GM12892 (cell line): ENCODE measurements around the gene IFI27.

Source experiments
- POLR2A ChIP-seq: IDR thresholded peaks from 2 replicates; pipeline ENCODE4 v1.6.1; 2011; ENCODE audit warnings: low read depth, low read length, control low read depth
- POLR2AphosphoS5 ChIP-seq: IDR thresholded peaks from 2 replicates; pipeline ENCODE4 v1.6.1; 2011; ENCODE audit warnings: low read depth, low read length, control low read depth

GRCh38 chr14:94142836-94143235, 32.3 kb downstream of the IFI27 start:
- TF ChIP-seq POLR2A: no peak
- no peak for TF ChIP-seq POLR2AphosphoS5
